Neural progenitor cell (in vitro differentiated cells): Measurements from ENCODE around the gene GABBR2.
A peak's percentile ranks its signal among the peaks of the same experiment; 100 is the strongest.

Source experiments
- CTCF ChIP-seq: fragments of 200-600 bp; sonication (generic); IDR thresholded peaks from 2 replicates; pipeline ENCODE4 v1.5.1; 2017; ENCODE audit warnings: antibody characterized with exemption, mild to moderate bottlenecking
- EZH2 ChIP-seq: fragments of 200-600 bp; sonication (generic); IDR thresholded peaks from 2 replicates; pipeline ENCODE4 v1.6.1; 2017; ENCODE audit warnings: antibody characterized with exemption, mild to moderate bottlenecking, moderate library complexity
- EZH2phosphoT487 ChIP-seq: fragments of 200-600 bp; sonication (generic); IDR thresholded peaks from 2 replicates; pipeline ENCODE4 v1.6.1; 2017; ENCODE audit warnings: antibody characterized with exemption

- TF ChIP-seq CTCF (peak; percentile 56), EZH2 (no peak), EZH2phosphoT487 (no peak)
Measured at GRCh38 chr9:98365227-98365669, 343.5 kb downstream of the GABBR2 start.
